Lower leg skin (tissue), 3 donors: ENCODE data around the gene MCIDAS.

Experiments
- CTCF ChIP-seq, 3 donors: fragments of 450-650 bp; IDR thresholded peaks; one replicate each; pipeline ENCODE4 v1.5.1; 2016; ENCODE audit warnings: antibody characterized with exemption in 3 of 3, mild to moderate bottlenecking in 3 of 3, moderate library complexity in 2 of 3
- POLR2A ChIP-seq, 2 donors: fragments of 450-650 bp; IDR thresholded peaks; one replicate each; pipeline ENCODE4 v1.6.1; 2016 to 2017; ENCODE audit warnings: antibody characterized with exemption in 2 of 2, mild to moderate bottlenecking in 1 of 2, moderate library complexity in 1 of 2

- TF ChIP-seq CTCF (IDR thresholded peaks at IDR 0.05): no peak
- no peak for TF ChIP-seq POLR2A (IDR thresholded peaks at IDR 0.05)
Observed at GRCh38 chr5:55191165-55191564, 36.0 kb downstream of the MCIDAS start.
